ENCODE measurements around the gene ADISSP. TPM values are rescaled to one million over a fixed set of nuclear protein-coding genes. Genes with fewer than 3 reads are reported as not detected.
A peak's percentile ranks its signal among the peaks of the same experiment; 100 is the strongest.

ADISSP gene
- total and polyA plus RNA-seq, 9 of the 15 experiments (the other 6 are each of a cell fraction or from before 2014, with no cell fraction given), result 1.4 to 70.6 (median 23.4) TPM

DNA sequence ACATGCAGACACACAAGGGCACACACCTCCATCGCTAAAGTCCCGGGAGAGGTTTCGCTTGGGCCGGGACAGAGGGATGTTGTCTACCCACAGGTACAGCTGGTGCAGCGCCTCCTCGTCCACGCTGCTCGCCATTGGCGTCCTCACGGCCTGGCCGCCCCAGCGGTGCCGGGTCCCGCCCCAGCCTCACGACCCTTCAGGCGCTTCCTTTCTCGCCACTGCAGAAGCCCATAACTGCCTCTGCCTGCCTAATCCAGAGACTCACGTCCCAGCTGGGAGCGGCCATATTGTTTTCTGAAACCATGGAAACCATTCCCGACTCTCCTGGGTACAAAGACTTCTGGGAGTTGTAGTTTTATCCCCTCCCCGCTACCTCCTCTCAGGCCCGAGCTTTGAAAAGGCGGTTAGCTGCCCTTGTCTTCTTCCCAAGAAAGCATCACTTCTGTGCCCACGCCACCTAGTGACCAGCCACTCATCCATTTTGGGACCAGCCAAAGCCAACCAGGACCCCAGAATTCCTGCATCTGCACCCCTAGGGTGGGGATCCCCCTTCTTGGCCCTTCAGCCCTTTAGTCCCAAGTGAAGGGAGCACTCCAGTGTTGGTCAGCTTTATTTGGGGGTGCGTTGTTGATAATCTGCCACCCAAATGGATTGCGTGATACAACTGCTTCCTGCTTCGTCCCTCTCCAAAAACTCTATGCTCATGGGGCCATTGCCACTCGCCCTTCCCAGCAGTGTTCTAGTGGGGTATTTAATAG lies 13.8 kb upstream of the ADISSP start, which contains the start of gene SPEF1 (continued):
- TF ChIP-seq SMARCB1 (IDR thresholded peaks at IDR 0.05; ENCODE audit: insufficient read length, low read depth) (no peak), SPI1 (IDR thresholded peaks at IDR 0.05; ENCODE audit: borderline replicate concordance, low read depth, low read length) (no peak), GTF2F1 (IDR thresholded peaks at IDR 0.05; ENCODE audit: low read depth, low read length) (no peak), ZNF217 (CRISPR knock-in tag; IDR thresholded peaks at IDR 0.05) (no peak), E2F4 (CRISPR knock-in tag; IDR thresholded peaks at IDR 0.05; ENCODE audit: low read depth) (no peak; the same call in 1 of the 2 replicates), HDAC8 (tag; IDR thresholded peaks at IDR 0.05) (no peak), VEZF1 (CRISPR knock-in tag; IDR thresholded peaks at IDR 0.05) (no peak), ARHGAP35 (IDR thresholded peaks at IDR 0.05; ENCODE audit: partially characterized antibody) (no peak), UBTF (IDR thresholded peaks at IDR 0.05; ENCODE audit: borderline replicate concordance in 1 of 2, low read depth in 2 of 2, low read length in 2 of 2) (no peak)
- TF ChIP-seq, protein P1, sequence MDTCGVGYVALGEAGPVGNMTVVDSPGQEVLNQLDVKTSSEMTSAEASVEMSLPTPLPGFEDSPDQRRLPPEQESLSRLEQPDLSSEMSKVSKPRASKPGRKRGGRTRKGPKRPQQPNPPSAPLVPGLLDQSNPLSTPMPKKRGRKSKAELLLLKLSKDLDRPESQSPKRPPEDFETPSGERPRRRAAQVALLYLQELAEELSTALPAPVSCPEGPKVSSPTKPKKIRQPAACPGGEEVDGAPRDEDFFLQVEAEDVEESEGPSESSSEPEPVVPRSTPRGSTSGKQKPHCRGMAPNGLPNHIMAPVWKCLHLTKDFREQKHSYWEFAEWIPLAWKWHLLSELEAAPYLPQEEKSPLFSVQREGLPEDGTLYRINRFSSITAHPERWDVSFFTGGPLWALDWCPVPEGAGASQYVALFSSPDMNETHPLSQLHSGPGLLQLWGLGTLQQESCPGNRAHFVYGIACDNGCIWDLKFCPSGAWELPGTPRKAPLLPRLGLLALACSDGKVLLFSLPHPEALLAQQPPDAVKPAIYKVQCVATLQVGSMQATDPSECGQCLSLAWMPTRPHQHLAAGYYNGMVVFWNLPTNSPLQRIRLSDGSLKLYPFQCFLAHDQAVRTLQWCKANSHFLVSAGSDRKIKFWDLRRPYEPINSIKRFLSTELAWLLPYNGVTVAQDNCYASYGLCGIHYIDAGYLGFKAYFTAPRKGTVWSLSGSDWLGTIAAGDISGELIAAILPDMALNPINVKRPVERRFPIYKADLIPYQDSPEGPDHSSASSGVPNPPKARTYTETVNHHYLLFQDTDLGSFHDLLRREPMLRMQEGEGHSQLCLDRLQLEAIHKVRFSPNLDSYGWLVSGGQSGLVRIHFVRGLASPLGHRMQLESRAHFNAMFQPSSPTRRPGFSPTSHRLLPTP (IDR thresholded peaks at IDR 0.05; ENCODE audit: borderline replicate concordance, extremely low read depth, insufficient read length), result no peak
- TF ChIP-seq, protein P2, sequence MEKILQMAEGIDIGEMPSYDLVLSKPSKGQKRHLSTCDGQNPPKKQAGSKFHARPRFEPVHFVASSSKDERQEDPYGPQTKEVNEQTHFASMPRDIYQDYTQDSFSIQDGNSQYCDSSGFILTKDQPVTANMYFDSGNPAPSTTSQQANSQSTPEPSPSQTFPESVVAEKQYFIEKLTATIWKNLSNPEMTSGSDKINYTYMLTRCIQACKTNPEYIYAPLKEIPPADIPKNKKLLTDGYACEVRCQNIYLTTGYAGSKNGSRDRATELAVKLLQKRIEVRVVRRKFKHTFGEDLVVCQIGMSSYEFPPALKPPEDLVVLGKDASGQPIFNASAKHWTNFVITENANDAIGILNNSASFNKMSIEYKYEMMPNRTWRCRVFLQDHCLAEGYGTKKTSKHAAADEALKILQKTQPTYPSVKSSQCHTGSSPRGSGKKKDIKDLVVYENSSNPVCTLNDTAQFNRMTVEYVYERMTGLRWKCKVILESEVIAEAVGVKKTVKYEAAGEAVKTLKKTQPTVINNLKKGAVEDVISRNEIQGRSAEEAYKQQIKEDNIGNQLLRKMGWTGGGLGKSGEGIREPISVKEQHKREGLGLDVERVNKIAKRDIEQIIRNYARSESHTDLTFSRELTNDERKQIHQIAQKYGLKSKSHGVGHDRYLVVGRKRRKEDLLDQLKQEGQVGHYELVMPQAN (IDR thresholded peaks at IDR 0.05; ENCODE audit: borderline replicate concordance), result peak; percentile 95

Measured in K562 (cell line).